Measurements from ENCODE around the gene ZNF324. TPM values are rescaled to one million over a fixed set of nuclear protein-coding genes. Genes with fewer than 3 reads are reported as not detected.
A peak's percentile ranks its signal among the peaks of the same experiment; 100 is the strongest.

Gene ZNF324
- total and polyA plus RNA-seq, 9 of the 15 experiments (the other 6 are each of a cell fraction or from before 2014, with no cell fraction given), result 0.92 to 16.4 (median 5.3) TPM

GRCh38 chr19:58509731-58510083, 42.8 kb downstream of the ZNF324 start (continued):
- TF ChIP-seq, protein P1, sequence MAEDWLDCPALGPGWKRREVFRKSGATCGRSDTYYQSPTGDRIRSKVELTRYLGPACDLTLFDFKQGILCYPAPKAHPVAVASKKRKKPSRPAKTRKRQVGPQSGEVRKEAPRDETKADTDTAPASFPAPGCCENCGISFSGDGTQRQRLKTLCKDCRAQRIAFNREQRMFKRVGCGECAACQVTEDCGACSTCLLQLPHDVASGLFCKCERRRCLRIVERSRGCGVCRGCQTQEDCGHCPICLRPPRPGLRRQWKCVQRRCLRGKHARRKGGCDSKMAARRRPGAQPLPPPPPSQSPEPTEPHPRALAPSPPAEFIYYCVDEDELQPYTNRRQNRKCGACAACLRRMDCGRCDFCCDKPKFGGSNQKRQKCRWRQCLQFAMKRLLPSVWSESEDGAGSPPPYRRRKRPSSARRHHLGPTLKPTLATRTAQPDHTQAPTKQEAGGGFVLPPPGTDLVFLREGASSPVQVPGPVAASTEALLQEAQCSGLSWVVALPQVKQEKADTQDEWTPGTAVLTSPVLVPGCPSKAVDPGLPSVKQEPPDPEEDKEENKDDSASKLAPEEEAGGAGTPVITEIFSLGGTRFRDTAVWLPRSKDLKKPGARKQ (CRISPR knock-in tag; IDR thresholded peaks at IDR 0.05), result no peak
- TF ChIP-seq KDM1A (IDR thresholded peaks at IDR 0.05), result peak; percentile 43 to 56; a peak in 2 of 4 replicates
- TF ChIP-seq, protein P2, sequence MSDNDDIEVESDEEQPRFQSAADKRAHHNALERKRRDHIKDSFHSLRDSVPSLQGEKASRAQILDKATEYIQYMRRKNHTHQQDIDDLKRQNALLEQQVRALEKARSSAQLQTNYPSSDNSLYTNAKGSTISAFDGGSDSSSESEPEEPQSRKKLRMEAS (CRISPR knock-in tag; IDR thresholded peaks at IDR 0.05), result peak; percentile 74
- no peak for TF ChIP-seq KLF16 (IDR thresholded peaks at IDR 0.05)
- TF ChIP-seq, protein P3, sequence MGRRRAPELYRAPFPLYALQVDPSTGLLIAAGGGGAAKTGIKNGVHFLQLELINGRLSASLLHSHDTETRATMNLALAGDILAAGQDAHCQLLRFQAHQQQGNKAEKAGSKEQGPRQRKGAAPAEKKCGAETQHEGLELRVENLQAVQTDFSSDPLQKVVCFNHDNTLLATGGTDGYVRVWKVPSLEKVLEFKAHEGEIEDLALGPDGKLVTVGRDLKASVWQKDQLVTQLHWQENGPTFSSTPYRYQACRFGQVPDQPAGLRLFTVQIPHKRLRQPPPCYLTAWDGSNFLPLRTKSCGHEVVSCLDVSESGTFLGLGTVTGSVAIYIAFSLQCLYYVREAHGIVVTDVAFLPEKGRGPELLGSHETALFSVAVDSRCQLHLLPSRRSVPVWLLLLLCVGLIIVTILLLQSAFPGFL (CRISPR knock-in tag; IDR thresholded peaks at IDR 0.05), result no peak
- peak; percentile 76 for TF ChIP-seq GATA2 (CRISPR knock-in tag; IDR thresholded peaks at IDR 0.05)
- TF ChIP-seq HDAC2 (IDR thresholded peaks at IDR 0.05), result 0 out of 2 replicates have a peak, but pooled peaks have one; percentile 23
- TF ChIP-seq KLF10 (CRISPR knock-in tag; IDR thresholded peaks at IDR 0.05), result no peak
- TF ChIP-seq ESRRA (IDR thresholded peaks at IDR 0.05; ENCODE audit: borderline replicate concordance, low read depth), result peak; percentile 71; the same call in 1 of the 2 replicates
- no peak for TF ChIP-seq YBX1 (IDR thresholded peaks at IDR 0.05)
- TF ChIP-seq, protein P4, sequence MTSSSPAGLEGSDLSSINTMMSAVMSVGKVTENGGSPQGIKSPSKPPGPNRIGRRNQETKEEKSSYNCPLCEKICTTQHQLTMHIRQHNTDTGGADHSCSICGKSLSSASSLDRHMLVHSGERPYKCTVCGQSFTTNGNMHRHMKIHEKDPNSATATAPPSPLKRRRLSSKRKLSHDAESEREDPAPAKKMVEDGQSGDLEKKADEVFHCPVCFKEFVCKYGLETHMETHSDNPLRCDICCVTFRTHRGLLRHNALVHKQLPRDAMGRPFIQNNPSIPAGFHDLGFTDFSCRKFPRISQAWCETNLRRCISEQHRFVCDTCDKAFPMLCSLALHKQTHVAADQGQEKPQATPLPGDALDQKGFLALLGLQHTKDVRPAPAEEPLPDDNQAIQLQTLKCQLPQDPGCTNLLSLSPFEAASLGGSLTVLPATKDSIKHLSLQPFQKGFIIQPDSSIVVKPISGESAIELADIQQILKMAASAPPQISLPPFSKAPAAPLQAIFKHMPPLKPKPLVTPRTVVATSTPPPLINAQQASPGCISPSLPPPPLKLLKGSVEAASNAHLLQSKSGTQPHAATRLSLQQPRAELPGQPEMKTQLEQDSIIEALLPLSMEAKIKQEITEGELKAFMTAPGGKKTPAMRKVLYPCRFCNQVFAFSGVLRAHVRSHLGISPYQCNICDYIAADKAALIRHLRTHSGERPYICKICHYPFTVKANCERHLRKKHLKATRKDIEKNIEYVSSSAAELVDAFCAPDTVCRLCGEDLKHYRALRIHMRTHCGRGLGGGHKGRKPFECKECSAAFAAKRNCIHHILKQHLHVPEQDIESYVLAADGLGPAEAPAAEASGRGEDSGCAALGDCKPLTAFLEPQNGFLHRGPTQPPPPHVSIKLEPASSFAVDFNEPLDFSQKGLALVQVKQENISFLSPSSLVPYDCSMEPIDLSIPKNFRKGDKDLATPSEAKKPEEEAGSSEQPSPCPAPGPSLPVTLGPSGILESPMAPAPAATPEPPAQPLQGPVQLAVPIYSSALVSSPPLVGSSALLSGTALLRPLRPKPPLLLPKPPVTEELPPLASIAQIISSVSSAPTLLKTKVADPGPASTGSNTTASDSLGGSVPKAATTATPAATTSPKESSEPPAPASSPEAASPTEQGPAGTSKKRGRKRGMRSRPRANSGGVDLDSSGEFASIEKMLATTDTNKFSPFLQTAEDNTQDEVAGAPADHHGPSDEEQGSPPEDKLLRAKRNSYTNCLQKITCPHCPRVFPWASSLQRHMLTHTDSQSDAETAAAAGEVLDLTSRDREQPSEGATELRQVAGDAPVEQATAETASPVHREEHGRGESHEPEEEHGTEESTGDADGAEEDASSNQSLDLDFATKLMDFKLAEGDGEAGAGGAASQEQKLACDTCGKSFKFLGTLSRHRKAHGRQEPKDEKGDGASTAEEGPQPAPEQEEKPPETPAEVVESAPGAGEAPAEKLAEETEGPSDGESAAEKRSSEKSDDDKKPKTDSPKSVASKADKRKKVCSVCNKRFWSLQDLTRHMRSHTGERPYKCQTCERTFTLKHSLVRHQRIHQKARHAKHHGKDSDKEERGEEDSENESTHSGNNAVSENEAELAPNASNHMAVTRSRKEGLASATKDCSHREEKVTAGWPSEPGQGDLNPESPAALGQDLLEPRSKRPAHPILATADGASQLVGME (CRISPR knock-in tag; IDR thresholded peaks at IDR 0.05), result peak; percentile 96
- TF ChIP-seq TAL1 (IDR thresholded peaks at IDR 0.05), result peak; percentile 46
- peak; percentile 66 for TF ChIP-seq DACH1 (IDR thresholded peaks at IDR 0.05; ENCODE audit: partially characterized antibody)
- peak; percentile 94 for TF ChIP-seq USF2 (CRISPR knock-in tag; IDR thresholded peaks at IDR 0.05)
- TF ChIP-seq TFAP4 (CRISPR knock-in tag; IDR thresholded peaks at IDR 0.05; ENCODE audit: borderline replicate concordance), result peak; percentile 100
- TF ChIP-seq JUND (IDR thresholded peaks at IDR 0.05; ENCODE audit: borderline replicate concordance, low read depth, low read length), result peak; percentile 46; the same call in 1 of the 2 replicates
- no peak for TF ChIP-seq JUND (tag; IDR thresholded peaks at IDR 0.05; ENCODE audit: borderline replicate concordance, low read depth, low read length)
- no peak for TF ChIP-seq ILF3 (IDR thresholded peaks at IDR 0.05; ENCODE audit: borderline replicate concordance)
- no peak for TF ChIP-seq CCAR2 (IDR thresholded peaks at IDR 0.05; ENCODE audit: low read depth, low read length)
- peak; percentile 62 for TF ChIP-seq CBFA2T2 (conservative IDR thresholded peaks at IDR 0.05)

Measured in K562 (cell line).